Measurements from ENCODE around the gene LDB2.
A peak's percentile ranks its signal among the peaks of the same experiment; 100 is the strongest.

Gene LDB2

GRCh38 chr4:16820329-16820728, 78.1 kb downstream of the LDB2 start:
- Histone ChIP-seq H2AFZ (no peak overlapping the region), H3K9me3 (ENCODE audit: control insufficient read depth, low read length) (no peaks in the 10 kb centered on the region), H3K79me2 (no peaks in the 10 kb centered on the region), H3K27me3 (ENCODE audit: control insufficient read depth, insufficient read depth, low read length) (no peaks in the 10 kb centered on the region), H3K4me1 (no peaks in the 10 kb centered on the region), H3K9ac (no peak overlapping the region), H3K4me3 (ENCODE audit: low read depth, low read length) (no peak overlapping the region), H3K36me3 (ENCODE audit: control insufficient read depth, insufficient read depth, low read length) (no peaks in the 10 kb centered on the region), H3K27ac (peak overlapping the region; percentile 8), H3K4me2 (ENCODE audit: low read length) (no peak overlapping the region)
- TF ChIP-seq CTCF (IDR thresholded peaks at IDR 0.05) = no peak

- no peaks in the 10 kb centered on the region for H3K79me2 ChIP-seq
- H3K4me3 ChIP-seq (ENCODE audit: low read depth, low read length) = no peak overlapping the region
- no peak for TF ChIP-seq CTCF (IDR thresholded peaks at IDR 0.05)
- H3K9me3 ChIP-seq (ENCODE audit: control insufficient read depth, low read length) = no peaks in the 10 kb centered on the region
- no peak overlapping the region for H2AFZ ChIP-seq
- H3K4me1 ChIP-seq = no peaks in the 10 kb centered on the region
- H3K27me3 ChIP-seq (ENCODE audit: control insufficient read depth, insufficient read depth, low read length) = no peaks in the 10 kb centered on the region
- no peak overlapping the region for H3K4me2 ChIP-seq (ENCODE audit: low read length)
- peak overlapping the region; percentile 43 for H3K27ac ChIP-seq
- no peak overlapping the region for H3K9ac ChIP-seq
- no peaks in the 10 kb centered on the region for H3K36me3 ChIP-seq (ENCODE audit: control insufficient read depth, insufficient read depth, low read length)
Observed at GRCh38 chr4:16819652-16820051, 78.8 kb downstream of the LDB2 start.

GRCh38 chr4:16818005-16818404, 80.4 kb downstream of the LDB2 start:
- no peak overlapping the region for H3K27ac ChIP-seq
- no peak overlapping the region for H2AFZ ChIP-seq
- H3K4me1 ChIP-seq = no peaks in the 10 kb centered on the region
- no peaks in the 10 kb centered on the region for H3K9me3 ChIP-seq (ENCODE audit: control insufficient read depth, low read length)
- H3K4me3 ChIP-seq (ENCODE audit: low read depth, low read length) = no peak overlapping the region
- TF ChIP-seq CTCF (IDR thresholded peaks at IDR 0.05) = no peak
- no peaks in the 10 kb centered on the region for H3K27me3 ChIP-seq (ENCODE audit: control insufficient read depth, insufficient read depth, low read length)
- H3K79me2 ChIP-seq = no peaks in the 10 kb centered on the region
- H3K9ac ChIP-seq = no peak overlapping the region
- H3K4me2 ChIP-seq (ENCODE audit: low read length) = no peak overlapping the region
- H3K36me3 ChIP-seq (ENCODE audit: control insufficient read depth, insufficient read depth, low read length) = no peaks in the 10 kb centered on the region

GRCh38 chr4:16817286-16817685, 81.2 kb downstream of the LDB2 start:
- no peak for TF ChIP-seq CTCF (IDR thresholded peaks at IDR 0.05)
- H3K4me3 ChIP-seq (ENCODE audit: low read depth, low read length) = no peak overlapping the region
- H3K4me1 ChIP-seq = no peaks in the 10 kb centered on the region
- no peaks in the 10 kb centered on the region for H3K79me2 ChIP-seq
- no peak overlapping the region for H2AFZ ChIP-seq
- no peaks in the 10 kb centered on the region for H3K27me3 ChIP-seq (ENCODE audit: control insufficient read depth, insufficient read depth, low read length)
- no peak overlapping the region for H3K4me2 ChIP-seq (ENCODE audit: low read length)
- no peaks in the 10 kb centered on the region for H3K9me3 ChIP-seq (ENCODE audit: control insufficient read depth, low read length)
- no peak overlapping the region for H3K9ac ChIP-seq
- H3K27ac ChIP-seq = no peak overlapping the region
- H3K36me3 ChIP-seq (ENCODE audit: control insufficient read depth, insufficient read depth, low read length) = no peaks in the 10 kb centered on the region

- H3K4me3 ChIP-seq (ENCODE audit: low read depth, low read length) = no peak overlapping the region
- H3K27me3 ChIP-seq (ENCODE audit: control insufficient read depth, insufficient read depth, low read length) = no peaks in the 10 kb centered on the region
- no peaks in the 10 kb centered on the region for H3K79me2 ChIP-seq
- no peak overlapping the region for H3K27ac ChIP-seq
- TF ChIP-seq CTCF (IDR thresholded peaks at IDR 0.05) = no peak
- no peak overlapping the region for H3K9ac ChIP-seq
- no peaks in the 10 kb centered on the region for H3K4me1 ChIP-seq
- H3K36me3 ChIP-seq (ENCODE audit: control insufficient read depth, insufficient read depth, low read length) = no peaks in the 10 kb centered on the region
- H3K4me2 ChIP-seq (ENCODE audit: low read length) = no peak overlapping the region
- H2AFZ ChIP-seq = no peak overlapping the region
- no peaks in the 10 kb centered on the region for H3K9me3 ChIP-seq (ENCODE audit: control insufficient read depth, low read length)
Observed at GRCh38 chr4:16814361-16814760, 84.1 kb downstream of the LDB2 start.
